Spleen (tissue), 11 donors: ENCODE results near the gene MAMDC2. TPM values are rescaled to one million over a fixed set of nuclear protein-coding genes. Genes with fewer than 3 reads are reported as not detected.

Experiments used
- DNase-seq: peaks from one replicate; pipeline ENCODE4 v3.0.0-alpha.2; 2020
- H3K27ac ChIP-seq, 8 donors: fragments of 200-600 bp; sonication (generic) in 7 of 8; 1 replicate in 4 of 8; 2 replicates in 4 of 8; pipeline versions ENCODE4 v1.5.0 to v1.8.0; 2016 to 2021; ENCODE audit warnings: inconsistent platforms in 4 of 8, mild to moderate bottlenecking in 4 of 8, moderate library complexity in 1 of 8
- H3K27me3 ChIP-seq, 7 donors: fragments of 200-600 bp; sonication (generic) in 6 of 7; replicated peaks in 1 of 7; 1 replicate in 4 of 7; 2 replicates in 3 of 7; pipeline versions ENCODE4 v1.5.0 to v1.8.0; 2016 to 2021; ENCODE audit warnings: inconsistent platforms in 3 of 7, mild to moderate bottlenecking in 1 of 7
- H3K36me3 ChIP-seq, 6 donors: fragments of 200-600 bp; sonication (generic) in 5 of 6; 1 replicate in 4 of 6; 2 replicates in 2 of 6; pipeline versions ENCODE4 v1.5.0 to v1.8.0; 2016 to 2021; ENCODE audit warnings: inconsistent platforms in 2 of 6
- H3K4me1 ChIP-seq, 6 donors: fragments of 200-600 bp; sonication (generic) in 5 of 6; 1 replicate in 3 of 6; 2 replicates in 3 of 6; pipeline versions ENCODE4 v1.5.0 to v1.8.0; 2016 to 2021; ENCODE audit warnings: inconsistent platforms in 3 of 6
- H3K4me3 ChIP-seq, 8 donors: fragments of 200-600 bp; sonication (generic) in 7 of 8; 1 replicate in 4 of 8; 2 replicates in 4 of 8; pipeline versions ENCODE4 v1.5.0 to v1.8.0; 2016 to 2021; ENCODE audit warnings: inconsistent platforms in 4 of 8, mild to moderate bottlenecking in 4 of 8, moderate library complexity in 2 of 8
- H3K9me3 ChIP-seq, 8 donors: fragments of 200-600 bp; sonication (generic) in 7 of 8; 1 replicate in 4 of 8; 2 replicates in 4 of 8; pipeline versions ENCODE4 v1.5.0 to v1.8.0; 2016 to 2021; ENCODE audit warnings: inconsistent platforms in 4 of 8
- CTCF ChIP-seq, 11 experiments: fragments of 200-600 bp in 7 of 11; fragments of 450-650 bp in 4 of 11; sonication (generic) in 4 of 11; IDR thresholded peaks in 8 of 11; conservative IDR thresholded peaks in 3 of 11; 1 replicate in 7 of 11; 2 replicates in 4 of 11; pipeline versions ENCODE4 v1.4.0 to v1.8.0; 2016 to 2021; ENCODE audit warnings: antibody characterized with exemption in 11 of 11, inconsistent platforms in 4 of 11, mild to moderate bottlenecking in 1 of 11
- POLR2A ChIP-seq, 3 donors: fragments of 450-650 bp; IDR thresholded peaks; one replicate each; pipeline ENCODE4 v1.5.1; 2017; ENCODE audit warnings: antibody characterized with exemption in 3 of 3, mild to moderate bottlenecking in 1 of 3
- POLR2AphosphoS5 ChIP-seq, 3 donors: sonication (generic); formaldehyde crosslinking; IDR thresholded peaks; one replicate each; pipeline ENCODE4 v1.5.1; 2017; ENCODE audit warnings: antibody characterized with exemption in 3 of 3
- WGBS, 5 donors: extraction: QIAGEN DNeasy Blood & Tissue Kit in 3 of 5; methylation state at CpG; one replicate each; pipeline versions ENCODE4 v1.1.5 to v1.1.7; 2013 to 2018; 5-methylcytosine and 5-hydroxymethylcytosine counted together
- intact Hi-C: fragments of 100-400 bp; cut with DNase I; formaldehyde crosslinking; loops from one replicate; pipeline ENCODE4 v1.15.0; 2023; ENCODE audit warnings: low total_unique reads
- polyA plus RNA-seq, 3 donors: library from polyadenylated mRNA; stranded (reverse); fragments of 200-250 nt; gene quantifications; one replicate each; pipeline ENCODE4 v1.2.1, GENCODE V29; 2013
- total RNA-seq, 7 donors: library from RNA; depleted of rRNA in 3 of 7; stranded (reverse); fragments of >200 nt in 3 of 7; fragmentation: NEBNext Ultra II Directional in 4 of 7; extraction: Animal tissue kit (Norgen Biotek cat#: 25700) in 4 of 7; gene quantifications; one replicate each; pipeline versions ENCODE4 v1.1.0 to v1.2.1, GENCODE V29; 2016 to 2021
- donor health status: healthy with polysubstance abuse.
- donor health status: DM: no; HTN: no; CAD: no; lungs with moderate emphysema.
- donor health status: DM: no; HTN: no; CAD: no.
- donor health status: Bipolar disorder and iron deficiency.
- donor health status: healthy.
- donor health status: DM: no; HTN: no; CAD: no.
- donor health status: DM: yes; HTN: yes; CAD: no.

MAMDC2 gene
- total and polyA plus RNA-seq, 10 donors, result 1.5 to 65.5 (median 14.5) TPM

- DNase-seq, result no peak
- peaks cover 0 to 11% (median 0%) of the 10 kb centered on the region in 6 donors for H3K4me1 ChIP-seq
- WGBS, 5 donors, result 59 to 73% (median 62%) methylated on average over 3 of the region's 3 CpGs
- no peak overlapping the region for H3K4me3 ChIP-seq
- intact Hi-C loops, result no loop called here
- no peaks in the 10 kb centered on the region for H3K27me3 ChIP-seq
- no peaks in the 10 kb centered on the region for H3K36me3 ChIP-seq
- peak overlapping the region in 3 of 8 donors; percentile 10 to 49 (median 48) for H3K27ac ChIP-seq
- no peaks in the 10 kb centered on the region for H3K9me3 ChIP-seq
- TF ChIP-seq CTCF (IDR thresholded peaks at IDR 0.05 in 8 of 11, conservative IDR thresholded peaks at IDR 0.05 in 3 of 11), result no peak
These were observed 15.0 kb downstream of the MAMDC2 start for GRCh38 chr9:70058569-70059116.

GRCh38 chr9:70060148-70060882 is 16.7 kb downstream of the MAMDC2 start:
- Histone ChIP-seq H3K4me3 (no peak overlapping the region), H3K27ac (no peak overlapping the region), H3K27me3 (no peaks in the 10 kb centered on the region), H3K4me1 (peaks cover 0 to 11% (median 0%) of the 10 kb centered on the region in 6 donors), H3K9me3 (no peaks in the 10 kb centered on the region), H3K36me3 (no peaks in the 10 kb centered on the region)
- no peak for DNase-seq
- 71 to 82% (median 75%) methylated on average over 3 of the region's 3 CpGs for WGBS, 5 donors
- intact Hi-C loops, result no loop called here
- TF ChIP-seq POLR2AphosphoS5 (IDR thresholded peaks at IDR 0.05) (no peak), POLR2A (IDR thresholded peaks at IDR 0.05) (no peak), CTCF (IDR thresholded peaks at IDR 0.05 in 8 of 11, conservative IDR thresholded peaks at IDR 0.05 in 3 of 11) (no peak)

- H3K27me3 ChIP-seq, result no peaks in the 10 kb centered on the region
- no peaks in the 10 kb centered on the region for H3K9me3 ChIP-seq
- intact Hi-C loops, result no loop called here
- no peak for DNase-seq
- H3K36me3 ChIP-seq, result no peaks in the 10 kb centered on the region
- peaks cover 0 to 11% (median 0%) of the 10 kb centered on the region in 6 donors for H3K4me1 ChIP-seq
- no peak overlapping the region for H3K4me3 ChIP-seq
- TF ChIP-seq POLR2AphosphoS5 (IDR thresholded peaks at IDR 0.05), result no peak
- TF ChIP-seq POLR2A (IDR thresholded peaks at IDR 0.05), result no peak
- TF ChIP-seq CTCF (IDR thresholded peaks at IDR 0.05 in 8 of 11, conservative IDR thresholded peaks at IDR 0.05 in 3 of 11), result no peak
- H3K27ac ChIP-seq, result no peak overlapping the region
These were observed 17.3 kb downstream of the MAMDC2 start for GRCh38 chr9:70060883-70061507.

GRCh38 chr9:70061776-70062175 is 18.1 kb downstream of the MAMDC2 start:
- no peak for TF ChIP-seq POLR2A (IDR thresholded peaks at IDR 0.05)
- TF ChIP-seq POLR2AphosphoS5 (IDR thresholded peaks at IDR 0.05), result no peak
- no peak for TF ChIP-seq CTCF (IDR thresholded peaks at IDR 0.05 in 8 of 11, conservative IDR thresholded peaks at IDR 0.05 in 3 of 11)

More at GRCh38 chr9:70061776-70062175, 18.1 kb downstream of the MAMDC2 start:
- no peak overlapping the region for H3K4me3 ChIP-seq
- H3K4me1 ChIP-seq, result peaks cover 0 to 11% (median 0%) of the 10 kb centered on the region in 6 donors
- H3K36me3 ChIP-seq, result no peaks in the 10 kb centered on the region
- intact Hi-C loops, result no loop called here
- no peak for DNase-seq
- H3K27me3 ChIP-seq, result peaks cover 0 to 3% (median 0%) of the 10 kb centered on the region in 7 donors
- no peaks in the 10 kb centered on the region for H3K9me3 ChIP-seq
- H3K27ac ChIP-seq, result no peak overlapping the region
- 71 to 89% (median 79%) methylated on average over 1 of the region's 1 CpG for WGBS, 5 donors
